SJSA1 (cell line): ENCODE data around the gene PTPRD. TPM values are rescaled to one million over a fixed set of nuclear protein-coding genes. Genes with fewer than 3 reads are reported as not detected.

ENCODE experiments used
- DNase-seq, 2 experiments: peaks; one replicate each; pipeline ENCODE4 v3.0.0-alpha.2; 2015 to 2020; ENCODE audit warnings: low spot score in 2 of 2, low read depth in 1 of 2
- H3K27ac ChIP-seq: fragments of 250-450 bp; sonication (Bioruptor Pico); 2 replicates; pipeline ENCODE4 v1.5.1; 2020; ENCODE audit warnings: mild to moderate bottlenecking, moderate library complexity
- H3K27me3 ChIP-seq: fragments of 250-450 bp; sonication (Bioruptor Pico); replicated peaks from 2 replicates; pipeline ENCODE4 v1.5.1; 2020; ENCODE audit warnings: mild to moderate bottlenecking, moderate library complexity
- H3K36me3 ChIP-seq: fragments of 250-450 bp; sonication (Bioruptor Pico); 2 replicates; pipeline ENCODE4 v1.5.1; 2020; ENCODE audit warnings: mild to moderate bottlenecking
- H3K4me1 ChIP-seq: fragments of 250-450 bp; sonication (Bioruptor Pico); replicated peaks from 2 replicates; pipeline ENCODE4 v1.6.1; 2021; ENCODE audit warnings: mild to moderate bottlenecking
- H3K4me3 ChIP-seq: fragments of 250-450 bp; sonication (Bioruptor Pico); 2 replicates; pipeline ENCODE4 v1.5.1; 2020; ENCODE audit warnings: mild to moderate bottlenecking
- H3K9me3 ChIP-seq: fragments of 250-450 bp; sonication (Bioruptor Pico); replicated peaks from 2 replicates; pipeline ENCODE4 v1.5.1; 2020; ENCODE audit warnings: mild to moderate bottlenecking
- total RNA-seq: library from RNA; depleted of rRNA; stranded (reverse); fragments of >200 nt; shearing (Covaris generic); gene quantifications from 2 replicates; pipeline ENCODE4 v1.2.3, GENCODE V29; 2014

PTPRD gene
- total RNA-seq, 1 experiment from 2014 or later: not detected

GRCh38 chr9:10274175-10274574 lies 338.6 kb downstream of the PTPRD start:
- H3K36me3 ChIP-seq: no peaks in the 10 kb centered on the region
- H3K4me1 ChIP-seq: no peaks in the 10 kb centered on the region
- no peaks in the 10 kb centered on the region for H3K9me3 ChIP-seq
- no peak overlapping the region for H3K27ac ChIP-seq
- DNase-seq: no peak
- H3K27me3 ChIP-seq: no peaks in the 10 kb centered on the region
- no peak overlapping the region for H3K4me3 ChIP-seq

GRCh38 chr9:10272830-10273229 lies 340.0 kb downstream of the PTPRD start:
- Histone ChIP-seq H3K4me1 (no peaks in the 10 kb centered on the region), H3K4me3 (no peak overlapping the region), H3K27me3 (no peaks in the 10 kb centered on the region), H3K36me3 (no peaks in the 10 kb centered on the region), H3K27ac (no peak overlapping the region), H3K9me3 (no peaks in the 10 kb centered on the region)
- DNase-seq: no peak

- Histone ChIP-seq H3K9me3 (no peaks in the 10 kb centered on the region), H3K27ac (no peak overlapping the region), H3K4me3 (no peak overlapping the region), H3K4me1 (no peaks in the 10 kb centered on the region), H3K36me3 (no peaks in the 10 kb centered on the region), H3K27me3 (no peaks in the 10 kb centered on the region)
- no peak for DNase-seq
These were observed 344.0 kb downstream of the PTPRD start for GRCh38 chr9:10268531-10269485.

- H3K27ac ChIP-seq: no peak overlapping the region
- DNase-seq: no peak
- H3K9me3 ChIP-seq: no peaks in the 10 kb centered on the region
- H3K4me1 ChIP-seq: no peaks in the 10 kb centered on the region
- H3K4me3 ChIP-seq: no peak overlapping the region
- no peaks in the 10 kb centered on the region for H3K36me3 ChIP-seq
- no peaks in the 10 kb centered on the region for H3K27me3 ChIP-seq
These were observed 347.6 kb downstream of the PTPRD start for GRCh38 chr9:10265153-10265631.

- Histone ChIP-seq H3K27ac (no peak overlapping the region), H3K36me3 (no peaks in the 10 kb centered on the region), H3K9me3 (no peaks in the 10 kb centered on the region), H3K4me3 (no peak overlapping the region), H3K27me3 (no peaks in the 10 kb centered on the region), H3K4me1 (no peaks in the 10 kb centered on the region)
- no peak for DNase-seq
These were observed 352.3 kb downstream of the PTPRD start for GRCh38 chr9:10260501-10260900.

GRCh38 chr9:10259668-10260067 lies 353.1 kb downstream of the PTPRD start:
- no peak overlapping the region for H3K4me3 ChIP-seq

GRCh38 chr9:10255758-10256157 lies 357.0 kb downstream of the PTPRD start:
- Histone ChIP-seq H3K4me1 (no peaks in the 10 kb centered on the region), H3K27ac (no peak overlapping the region), H3K36me3 (no peaks in the 10 kb centered on the region), H3K4me3 (no peak overlapping the region), H3K27me3 (no peaks in the 10 kb centered on the region), H3K9me3 (no peaks in the 10 kb centered on the region)
- DNase-seq: no peak

More at GRCh38 chr9:10259668-10260067, 353.1 kb downstream of the PTPRD start:
- no peak overlapping the region for H3K27ac ChIP-seq
- no peaks in the 10 kb centered on the region for H3K27me3 ChIP-seq
- no peak for DNase-seq
- no peaks in the 10 kb centered on the region for H3K36me3 ChIP-seq
- H3K9me3 ChIP-seq: no peaks in the 10 kb centered on the region
- no peaks in the 10 kb centered on the region for H3K4me1 ChIP-seq

GRCh38 chr9:10254338-10254737 lies 358.5 kb downstream of the PTPRD start:
- Histone ChIP-seq H3K4me3 (no peak overlapping the region), H3K27ac (no peak overlapping the region), H3K27me3 (no peaks in the 10 kb centered on the region), H3K4me1 (no peaks in the 10 kb centered on the region), H3K36me3 (no peaks in the 10 kb centered on the region), H3K9me3 (no peaks in the 10 kb centered on the region)
- DNase-seq: no peak

GRCh38 chr9:10253341-10253740 lies 359.5 kb downstream of the PTPRD start:
- Histone ChIP-seq H3K27me3 (no peaks in the 10 kb centered on the region), H3K4me1 (no peaks in the 10 kb centered on the region), H3K27ac (no peak overlapping the region), H3K9me3 (no peaks in the 10 kb centered on the region), H3K4me3 (no peak overlapping the region), H3K36me3 (no peaks in the 10 kb centered on the region)
- no peak for DNase-seq

- DNase-seq: no peak
- no peaks in the 10 kb centered on the region for H3K36me3 ChIP-seq
These were observed 360.6 kb downstream of the PTPRD start for GRCh38 chr9:10252174-10252573.

GRCh38 chr9:10251490-10251889 lies 361.3 kb downstream of the PTPRD start:
- no peak overlapping the region for H3K27ac ChIP-seq
- H3K36me3 ChIP-seq: no peaks in the 10 kb centered on the region
- DNase-seq: no peak
- no peak overlapping the region for H3K4me3 ChIP-seq
- no peaks in the 10 kb centered on the region for H3K4me1 ChIP-seq
- H3K9me3 ChIP-seq: no peaks in the 10 kb centered on the region
- no peaks in the 10 kb centered on the region for H3K27me3 ChIP-seq

More at GRCh38 chr9:10252174-10252573, 360.6 kb downstream of the PTPRD start:
- no peaks in the 10 kb centered on the region for H3K27me3 ChIP-seq
- H3K9me3 ChIP-seq: no peaks in the 10 kb centered on the region
- no peak overlapping the region for H3K4me3 ChIP-seq
- no peak overlapping the region for H3K27ac ChIP-seq
- H3K4me1 ChIP-seq: no peaks in the 10 kb centered on the region

- Histone ChIP-seq H3K27ac (no peak overlapping the region), H3K4me1 (no peaks in the 10 kb centered on the region), H3K27me3 (no peaks in the 10 kb centered on the region), H3K36me3 (no peaks in the 10 kb centered on the region), H3K9me3 (no peaks in the 10 kb centered on the region), H3K4me3 (no peak overlapping the region)
- no peak for DNase-seq
These were observed 362.6 kb downstream of the PTPRD start for GRCh38 chr9:10250219-10250618.

- Histone ChIP-seq H3K27ac (no peak overlapping the region), H3K4me3 (no peak overlapping the region), H3K4me1 (no peaks in the 10 kb centered on the region), H3K27me3 (no peaks in the 10 kb centered on the region), H3K36me3 (no peaks in the 10 kb centered on the region), H3K9me3 (no peaks in the 10 kb centered on the region)
- DNase-seq: no peak
These were observed 363.9 kb downstream of the PTPRD start for GRCh38 chr9:10248890-10249289.

- Histone ChIP-seq H3K9me3 (no peaks in the 10 kb centered on the region), H3K27ac (no peak overlapping the region), H3K4me1 (no peaks in the 10 kb centered on the region), H3K4me3 (no peak overlapping the region), H3K27me3 (no peaks in the 10 kb centered on the region), H3K36me3 (no peaks in the 10 kb centered on the region)
- no peak for DNase-seq
These were observed 370.5 kb downstream of the PTPRD start for GRCh38 chr9:10242255-10242654.
